ENCODE results near the gene FEM1B.
A peak's percentile ranks its signal among the peaks of the same experiment; 100 is the strongest.
"Not testable (repeated sequence)": the region's sequence is repeated elsewhere in the genome, so short reads cannot be mapped to it uniquely, and the experiment has no call there.

FEM1B gene

GRCh38 chr15:68277603-68278344 lies at the start of gene FEM1B:
Gene FEM1B, plus strand, starts transcription at chr15:68277745. Its CDS starts 673 bp downstream, at chr15:68278418.
- DNase-seq (ENCODE audit: low read depth) = peak; percentile 91

GRCh38 chr15:68228143-68228970 lies 49.2 kb upstream of the FEM1B start:
- DNase-seq (ENCODE audit: low read depth) = no peak

DNA sequence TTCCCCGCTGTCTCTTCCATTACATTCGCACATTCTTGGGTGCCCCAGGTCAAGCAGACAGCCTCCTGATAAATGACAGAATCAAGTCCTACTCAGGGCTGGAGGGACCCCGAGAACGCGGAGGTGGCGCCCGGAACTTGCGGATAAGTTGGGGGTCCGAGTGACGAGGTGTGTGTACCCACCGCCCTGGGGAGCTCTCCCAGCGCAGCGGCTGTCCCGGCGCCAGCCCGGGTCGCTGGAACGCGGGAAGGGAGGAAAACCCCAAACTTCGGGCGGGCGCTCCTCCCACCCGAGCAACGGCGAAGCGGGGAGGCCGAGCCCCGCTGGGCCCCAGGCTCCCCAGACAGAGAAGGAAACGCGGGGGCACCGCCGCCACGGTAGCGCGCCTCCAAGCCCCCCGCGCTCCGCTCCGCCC lies 48.6 kb upstream of the FEM1B start:
- no peak for DNase-seq (ENCODE audit: low read depth)

GRCh38 chr15:68229386-68230156 lies 48.0 kb upstream of the FEM1B start, which contains the start of gene CLN6:
Gene CLN6, minus strand, starts transcription at chr15:68229728. Its CDS starts 144 bp downstream, at chr15:68229584.
- DNase-seq (ENCODE audit: low read depth) = peak; percentile 73

GRCh38 chr15:68230157-68231100 lies 47.1 kb upstream of the FEM1B start:
- no peak for DNase-seq (ENCODE audit: low read depth)

DNA sequence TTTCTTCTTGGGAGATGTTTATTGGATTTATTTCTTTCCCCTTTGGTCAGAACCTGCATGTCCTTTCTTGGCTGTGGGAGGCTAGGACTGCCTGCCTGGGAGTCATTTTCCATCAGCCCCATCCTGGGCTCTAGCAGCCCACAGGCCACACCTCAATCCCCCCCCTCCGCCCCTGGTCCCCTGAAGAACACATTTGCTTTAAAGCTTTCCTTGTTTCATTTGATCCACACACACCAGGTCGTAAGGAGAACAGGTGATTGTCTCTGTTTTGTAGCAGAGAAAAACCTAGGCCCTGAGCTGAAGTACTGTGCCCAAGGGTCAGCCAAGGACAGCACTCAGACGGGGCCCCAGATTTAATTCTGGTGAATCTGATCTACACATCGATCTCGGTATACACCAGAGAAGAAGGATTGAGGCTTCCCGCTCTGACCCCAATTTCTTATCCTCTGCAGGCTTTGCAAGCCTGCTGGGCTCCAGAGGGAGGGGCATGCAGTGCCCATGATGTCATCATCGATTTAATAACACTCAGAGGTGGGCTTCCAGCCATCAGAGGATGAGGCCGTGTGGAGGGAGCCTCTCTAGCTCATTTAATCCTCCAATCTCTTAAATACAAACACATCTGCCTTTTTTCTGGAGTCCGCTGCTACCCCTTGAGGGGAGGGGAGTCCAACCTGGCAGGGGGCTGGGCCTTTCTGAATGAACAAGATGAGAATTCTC lies 46.3 kb upstream of the FEM1B start:
- no peak for DNase-seq (ENCODE audit: low read depth)

DNA sequence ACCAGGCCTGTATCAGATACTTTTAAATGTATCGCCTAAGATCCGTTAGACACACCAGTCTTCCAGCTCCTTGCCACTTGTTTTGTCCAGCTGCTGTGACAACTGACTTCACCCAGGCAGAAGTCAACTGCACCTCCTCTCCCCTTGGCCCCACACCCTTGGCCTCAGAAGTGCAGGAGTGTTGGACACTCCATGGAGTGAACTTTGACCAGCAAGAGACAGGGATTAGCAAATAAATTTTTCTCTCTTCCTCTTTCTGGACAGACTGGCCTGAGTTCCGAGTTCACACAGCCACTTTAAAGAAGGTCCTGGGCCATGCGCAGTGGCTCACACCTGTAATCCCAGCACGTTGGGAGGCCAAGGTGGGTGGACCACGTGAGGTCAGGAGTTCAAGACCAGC lies 45.1 kb upstream of the FEM1B start:
- no peak for DNase-seq (ENCODE audit: low read depth)

GRCh38 chr15:68232937-68233336 lies 44.6 kb upstream of the FEM1B start:
- no peak for DNase-seq (ENCODE audit: low read depth)

GRCh38 chr15:68234060-68234459 lies 43.5 kb upstream of the FEM1B start:
- DNase-seq (ENCODE audit: low read depth) = peak; percentile 50

DNA sequence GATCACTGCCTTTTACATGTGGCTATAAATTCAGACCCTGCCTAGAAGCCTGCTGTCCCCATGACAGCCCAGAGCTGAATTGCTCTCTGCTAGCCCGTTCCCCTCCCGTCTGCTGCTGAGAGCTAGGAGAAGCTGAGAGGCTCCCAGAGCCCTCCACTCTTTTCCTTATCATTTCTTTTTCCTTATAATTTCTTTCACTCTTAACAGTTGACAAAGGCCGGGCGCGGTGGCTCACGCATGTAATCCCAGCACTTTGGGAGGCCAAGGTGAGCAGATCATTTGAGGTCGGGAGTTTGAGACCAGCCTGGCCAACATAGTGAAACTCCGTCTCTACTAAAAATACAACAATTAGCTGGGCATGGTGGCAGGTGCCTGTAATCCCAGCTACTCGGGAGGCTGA lies 43.0 kb upstream of the FEM1B start:
- DNase-seq (ENCODE audit: low read depth) = not testable (repeated sequence)

GRCh38 chr15:68235022-68235421 lies 42.5 kb upstream of the FEM1B start:
- DNase-seq (ENCODE audit: low read depth) = no peak

DNA sequence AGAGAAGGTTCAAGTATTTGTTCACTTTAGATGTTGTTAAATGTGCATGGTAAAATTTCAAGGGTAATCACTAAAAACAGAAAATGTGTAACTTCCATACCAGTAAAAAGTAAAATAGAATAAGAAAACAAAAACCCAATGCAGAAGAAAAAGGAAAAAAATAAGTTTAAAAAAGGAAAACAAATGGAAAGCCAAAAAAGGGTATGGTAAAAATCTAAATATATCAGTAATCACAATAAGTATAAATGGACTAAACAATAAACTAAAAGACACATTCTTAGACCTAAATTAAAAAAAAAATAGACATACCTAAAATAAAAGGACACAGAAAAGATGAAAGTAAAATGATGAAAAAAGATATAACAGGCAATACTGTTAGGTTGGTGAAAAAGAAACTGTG lies 38.5 kb upstream of the FEM1B start:
- DNase-seq (ENCODE audit: low read depth) = no peak

GRCh38 chr15:68241088-68241935 lies 36.2 kb upstream of the FEM1B start:
- DNase-seq (ENCODE audit: low read depth) = no peak

DNA sequence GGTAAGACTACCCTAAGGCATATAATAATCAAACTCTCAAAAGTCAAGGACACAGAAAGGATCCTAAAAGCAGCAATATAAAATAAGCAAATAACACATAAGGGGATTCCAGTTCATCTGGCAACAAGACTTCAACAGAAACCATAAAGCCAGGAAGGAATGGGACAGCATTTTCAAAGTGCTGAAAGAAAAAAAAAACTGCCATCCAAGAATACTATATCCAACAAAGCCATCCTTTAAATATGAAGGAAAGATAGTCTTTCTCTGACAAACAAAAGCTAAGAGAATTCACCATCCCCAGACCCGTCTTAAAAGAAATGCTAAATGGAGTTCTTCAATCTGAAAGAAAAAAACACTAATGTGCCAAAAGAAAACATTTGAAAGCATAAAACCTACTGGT lies 33.3 kb upstream of the FEM1B start:
- no peak for DNase-seq (ENCODE audit: low read depth)

DNA sequence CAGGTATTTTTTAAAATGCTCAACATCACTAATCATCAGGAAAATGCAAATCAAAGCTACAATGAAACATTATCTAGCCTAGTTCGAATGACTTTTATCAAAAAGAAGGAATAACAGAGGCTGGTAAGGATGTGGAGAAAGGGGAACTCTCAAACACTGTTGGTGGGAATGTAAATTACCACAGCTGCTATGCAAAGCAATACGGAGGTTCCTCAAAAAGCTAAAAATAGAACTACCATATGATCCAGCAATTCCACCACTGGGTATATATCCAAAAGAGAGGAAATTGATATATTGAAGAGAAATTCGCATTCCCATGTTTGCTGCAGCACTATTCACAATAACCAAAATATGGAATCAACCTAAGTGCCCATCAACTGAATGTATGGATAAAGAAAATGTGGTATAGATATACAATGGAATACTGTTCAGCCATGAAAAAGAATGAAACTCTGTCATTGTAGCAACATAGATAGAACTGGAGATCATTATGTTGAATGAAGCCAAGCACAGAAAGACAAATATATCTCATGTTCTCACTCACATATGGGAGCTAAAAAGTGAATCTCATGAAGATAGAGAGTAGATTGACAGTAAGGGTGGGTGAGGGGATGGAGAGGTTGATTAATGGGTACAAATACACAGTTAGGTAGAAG lies 28.4 kb upstream of the FEM1B start:
- no peak for DNase-seq (ENCODE audit: low read depth)

- DNase-seq (ENCODE audit: low read depth) = peak; percentile 80
These were observed 24.5 kb upstream of the FEM1B start for GRCh38 chr15:68252925-68253534.

DNA sequence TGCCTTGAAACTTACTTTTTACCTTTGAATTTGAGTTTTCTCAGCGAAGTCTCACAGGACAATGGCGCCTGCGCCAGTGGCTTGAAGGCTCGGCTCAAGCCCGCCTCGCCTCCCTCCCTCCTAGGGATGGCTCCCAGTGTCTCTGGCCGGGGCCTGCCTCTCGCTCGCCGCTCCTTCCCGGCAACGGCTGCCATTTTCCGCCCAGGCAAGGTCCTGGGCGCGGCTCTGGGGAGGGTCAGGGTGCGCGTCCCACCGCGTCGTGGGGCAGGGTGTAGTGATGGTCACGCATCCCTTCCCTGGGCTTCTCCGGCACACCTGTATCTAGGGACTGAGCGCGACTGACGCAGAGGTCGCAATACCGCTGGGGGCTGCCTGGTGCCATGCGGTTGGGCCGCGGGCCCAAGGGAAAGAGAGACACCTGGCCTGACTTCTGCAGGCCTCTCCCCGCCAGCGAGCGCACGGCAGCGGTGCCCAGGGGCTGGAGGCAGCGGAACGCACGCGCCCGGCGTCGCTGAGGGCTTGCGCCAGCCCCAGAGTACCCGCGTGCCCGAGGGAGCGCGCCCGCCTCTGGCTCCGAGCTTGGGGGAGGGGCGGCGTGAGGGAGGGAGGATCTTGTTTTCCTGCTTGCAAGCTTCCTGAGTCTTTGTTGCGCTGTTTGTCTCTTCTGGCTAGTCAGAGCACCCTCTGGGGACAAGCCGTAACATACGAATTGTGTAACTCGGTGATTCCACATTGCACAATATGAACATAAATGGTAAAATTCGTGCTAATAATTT lies 20.7 kb upstream of the FEM1B start:
- DNase-seq (ENCODE audit: low read depth) = peak; percentile 90

DNA sequence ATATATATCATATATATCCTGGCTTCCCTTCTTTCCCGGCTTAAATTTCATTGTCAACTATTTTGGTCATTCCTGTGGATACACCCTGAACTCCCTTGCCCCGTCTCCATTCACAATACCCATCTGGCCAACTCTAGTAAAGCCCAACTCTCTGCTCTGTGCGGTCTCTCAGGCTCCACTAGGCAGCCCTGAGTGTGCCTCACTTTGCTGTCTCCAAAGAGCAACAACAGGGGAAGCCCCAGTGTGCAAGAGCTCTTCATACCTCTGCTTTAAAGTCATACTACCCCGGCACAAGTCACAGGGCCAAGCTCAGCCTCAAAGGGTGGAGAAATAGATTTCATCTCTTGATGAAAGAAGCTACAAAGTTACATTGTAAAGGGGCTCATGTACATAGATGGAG lies 18.9 kb upstream of the FEM1B start:
- DNase-seq (ENCODE audit: low read depth) = peak; percentile 43
